Posterior cingulate gyrus (tissue), 11 donors: ENCODE measurements around the gene KRTAP4-4.
"Not testable (repeated sequence)": the region's sequence is repeated elsewhere in the genome, so short reads cannot be mapped to it uniquely, and the experiment has no call there.

Source experiments
- DNase-seq, 10 donors: peaks; one replicate each; pipeline versions ENCODE4 v3.0.0 to v3.0.0-alpha.2; 2020 to 2021; ENCODE audit warnings: mixed read lengths in 3 of 10
- intact Hi-C: fragments of 100-400 bp; cut with DNase I; formaldehyde crosslinking; loops from one replicate; pipeline ENCODE4 v1.15.1; 2023

Gene KRTAP4-4

DNA sequence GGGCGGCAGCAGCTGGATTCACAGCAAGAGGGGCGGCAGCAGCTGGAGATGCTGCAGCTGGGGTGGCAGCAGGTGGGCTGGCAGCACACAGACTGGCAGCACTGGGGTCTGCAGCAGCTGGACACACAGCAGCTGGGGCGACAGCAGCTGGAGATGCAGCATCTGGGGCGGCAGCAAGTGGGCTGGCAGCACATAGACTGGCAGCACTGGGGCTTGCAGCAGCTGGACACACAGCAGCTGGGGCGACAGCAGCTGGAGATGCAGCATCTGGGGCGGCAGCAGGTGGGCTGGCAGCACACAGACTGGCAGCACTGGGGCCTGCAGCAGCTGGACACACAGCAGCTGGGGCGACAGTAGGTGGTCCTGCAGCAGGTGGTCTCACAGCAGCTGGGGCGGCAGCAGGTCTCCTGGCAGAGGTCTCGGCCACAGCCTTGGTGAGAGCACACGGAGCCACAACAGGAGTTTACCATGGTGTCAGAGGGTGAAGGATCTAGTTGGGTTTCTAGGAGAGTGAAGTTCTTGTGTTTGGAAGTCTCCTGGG, 42.6 kb downstream of the KRTAP4-4 start, which contains the start of gene KRTAP4-11:
TSS of gene KRTAP4-11 (minus strand) at position 528 of the 541 bp plus-strand sequence. CDS start at position 470, 58 bp downstream.
- peak in 1 of 10 donors; percentile 70 for DNase-seq
- intact Hi-C loops: not testable (repeated sequence)

DNA sequence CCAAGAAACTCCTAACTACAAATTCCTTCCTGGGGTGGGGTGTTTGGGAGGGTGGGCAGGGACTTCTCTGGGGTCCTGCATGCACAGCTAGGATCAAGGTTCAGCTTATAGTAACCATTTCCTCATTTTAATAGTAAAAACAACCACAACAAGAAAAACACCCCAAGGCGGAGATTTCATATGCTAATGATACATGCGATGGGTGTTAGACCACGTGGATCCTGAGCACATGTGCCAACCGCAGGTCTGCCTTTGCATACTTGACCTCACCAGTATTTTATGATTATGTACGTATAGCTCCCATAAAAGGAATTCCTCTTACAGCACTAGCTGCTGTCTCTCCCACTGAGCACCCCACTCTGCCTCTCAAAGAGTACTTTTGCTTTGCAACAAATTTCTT, 44.3 kb downstream of the KRTAP4-4 start:
- intact Hi-C loops: no loop called here

DNA sequence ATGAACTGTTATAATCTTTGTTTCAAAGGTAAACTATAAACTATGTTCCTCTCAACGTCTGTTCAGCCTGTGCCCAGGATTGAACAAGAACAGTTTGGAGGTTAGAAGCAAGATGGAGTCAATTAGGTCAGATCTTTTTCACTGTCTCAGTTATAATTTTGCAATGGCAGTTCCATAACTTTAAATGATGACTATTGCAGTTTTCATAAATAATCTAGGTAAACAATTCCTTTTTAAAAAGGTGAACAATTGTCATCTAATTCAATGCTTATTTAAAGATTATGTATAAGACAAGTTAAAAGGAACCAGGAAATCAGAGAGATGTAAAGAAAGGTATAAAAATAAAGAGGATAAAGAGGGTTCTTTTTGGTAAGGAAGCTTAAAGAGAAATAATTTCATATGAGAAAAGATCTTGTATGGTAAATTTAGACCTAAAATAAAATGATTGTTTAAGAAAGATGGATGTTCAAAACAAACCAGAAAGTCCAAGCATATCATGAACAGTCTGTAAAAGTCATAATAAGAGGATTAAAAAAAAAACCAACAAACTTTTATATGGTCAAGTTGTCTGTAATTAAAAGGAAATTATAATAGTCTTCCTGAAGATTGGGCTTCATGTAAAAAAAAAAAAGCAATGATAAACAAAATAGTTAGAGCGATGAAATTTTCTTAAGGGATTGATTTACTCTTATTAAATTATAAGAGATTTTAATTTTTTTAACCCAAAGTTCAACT, 49.2 kb downstream of the KRTAP4-4 start:
- no peak for DNase-seq
- intact Hi-C loops: no loop called here

More for the DNA sequence above, 44.3 kb downstream of the KRTAP4-4 start:
- no peak for DNase-seq
